T-helper 17 cell (primary cell): ENCODE data around the gene RASSF8. TPM values are rescaled to one million over a fixed set of nuclear protein-coding genes. Genes with fewer than 3 reads are reported as not detected.

ENCODE experiments used
- ATAC-seq: fragments of 150-1000 bp; cut with Tn5 transposase; 2 replicates; pipeline ENCODE4 v1.10.0; 2021; ENCODE audit warnings: mild to moderate bottlenecking, moderate library complexity
- DNase-seq, 3 donors: peaks; one replicate each; pipeline versions ENCODE4 v3.0.0 to v3.0.0-alpha.2; 2020 to 2021
- H3K9me3 ChIP-seq: one replicate; pipeline ENCODE4 v1.7.0; 2013; ENCODE audit warnings: low read length, mild to moderate bottlenecking; ENCODE audit not compliant: control insufficient read depth, poor library complexity, severe bottlenecking
- H3K27ac Mint-ChIP-seq: one replicate; pipeline ENCODE4 v1.8.0; 2022; ENCODE audit warnings: mild to moderate bottlenecking, moderate library complexity, mixed read lengths
- H3K27me3 Mint-ChIP-seq: one replicate; pipeline ENCODE4 v1.8.0; 2022; ENCODE audit warnings: mixed read lengths
- H3K36me3 Mint-ChIP-seq: one replicate; pipeline ENCODE4 v1.8.0; 2022; ENCODE audit warnings: low read depth, mixed read lengths
- H3K4me1 Mint-ChIP-seq: one replicate; pipeline ENCODE4 v1.8.0; 2022; ENCODE audit warnings: mild to moderate bottlenecking, mixed read lengths
- H3K4me3 Mint-ChIP-seq: one replicate; pipeline ENCODE4 v1.8.0; 2022; ENCODE audit warnings: mild to moderate bottlenecking, moderate library complexity, mixed read lengths
- total RNA-seq, 4 donors: library from RNA in 2 of 4; stranded (reverse) in 2 of 4; gene quantifications; one replicate each; pipeline ENCODE4 v1.2.3 and lab custom pipeline; 2022 to 2026

Gene RASSF8
- total RNA-seq, 2 donors from 2014 or later, result 0.05 TPM; not detected in 1

GRCh38 chr12:26010293-26010821 lies 51.9 kb downstream of the RASSF8 start:
- Mint-ChIP-seq H3K4me3 (no peak overlapping the region), H3K27ac (no peak overlapping the region), H3K36me3 (no peaks in the 10 kb centered on the region), H3K4me1 (peaks cover 3% of the 10 kb centered on the region), H3K27me3 (peaks cover 6% of the 10 kb centered on the region)
- no peaks in the 10 kb centered on the region for H3K9me3 ChIP-seq
- no peak for ATAC-seq
- no peak for DNase-seq

- Mint-ChIP-seq H3K36me3 (no peaks in the 10 kb centered on the region), H3K4me1 (peaks cover 3% of the 10 kb centered on the region), H3K27ac (no peak overlapping the region), H3K4me3 (no peak overlapping the region), H3K27me3 (peaks cover 12% of the 10 kb centered on the region)
- no peaks in the 10 kb centered on the region for H3K9me3 ChIP-seq
- DNase-seq (no peak), ATAC-seq (no peak)
Observed at GRCh38 chr12:26011099-26011498, 52.6 kb downstream of the RASSF8 start.

GRCh38 chr12:26014085-26014484 lies 55.6 kb downstream of the RASSF8 start:
- H3K9me3 ChIP-seq, result no peaks in the 10 kb centered on the region
- Mint-ChIP-seq H3K4me1 (peaks cover 3% of the 10 kb centered on the region), H3K27ac (no peak overlapping the region), H3K27me3 (peaks cover 12% of the 10 kb centered on the region), H3K4me3 (no peak overlapping the region), H3K36me3 (no peaks in the 10 kb centered on the region)
- DNase-seq, result no peak
- ATAC-seq, result no peak

GRCh38 chr12:26016516-26016915 lies 58.0 kb downstream of the RASSF8 start:
- Mint-ChIP-seq H3K36me3 (no peaks in the 10 kb centered on the region), H3K4me1 (no peaks in the 10 kb centered on the region), H3K4me3 (no peak overlapping the region), H3K27me3 (peaks cover 18% of the 10 kb centered on the region), H3K27ac (no peak overlapping the region)
- no peak for ATAC-seq
- H3K9me3 ChIP-seq, result no peaks in the 10 kb centered on the region
- no peak for DNase-seq

GRCh38 chr12:26017484-26018211 lies 59.2 kb downstream of the RASSF8 start:
- ATAC-seq (no peak), DNase-seq (no peak)
- Mint-ChIP-seq H3K4me1 (no peaks in the 10 kb centered on the region), H3K4me3 (no peak overlapping the region), H3K27ac (no peak overlapping the region), H3K27me3 (peaks cover 28% of the 10 kb centered on the region), H3K36me3 (peaks cover 5% of the 10 kb centered on the region)
- no peaks in the 10 kb centered on the region for H3K9me3 ChIP-seq

- H3K27ac Mint-ChIP-seq, result no peak overlapping the region
- no peaks in the 10 kb centered on the region for H3K9me3 ChIP-seq
- H3K27me3 Mint-ChIP-seq, result peaks cover 33% of the 10 kb centered on the region
- no peaks in the 10 kb centered on the region for H3K4me1 Mint-ChIP-seq
- H3K4me3 Mint-ChIP-seq, result no peak overlapping the region
- ATAC-seq (no peak), DNase-seq (no peak)
- peaks cover 7% of the 10 kb centered on the region for H3K36me3 Mint-ChIP-seq
Observed at GRCh38 chr12:26018926-26019325, 60.4 kb downstream of the RASSF8 start.

- peaks cover 7% of the 10 kb centered on the region for H3K36me3 Mint-ChIP-seq
- no peaks in the 10 kb centered on the region for H3K9me3 ChIP-seq
- H3K4me3 Mint-ChIP-seq, result no peak overlapping the region
- H3K27me3 Mint-ChIP-seq, result peaks cover 25% of the 10 kb centered on the region
- no peaks in the 10 kb centered on the region for H3K4me1 Mint-ChIP-seq
- no peak for DNase-seq
- ATAC-seq, result no peak
- no peak overlapping the region for H3K27ac Mint-ChIP-seq
Observed at GRCh38 chr12:26021534-26021933, 63.1 kb downstream of the RASSF8 start.

GRCh38 chr12:26022043-26022442 lies 63.6 kb downstream of the RASSF8 start:
- no peak for ATAC-seq
- no peaks in the 10 kb centered on the region for H3K9me3 ChIP-seq
- Mint-ChIP-seq H3K36me3 (peaks cover 7% of the 10 kb centered on the region), H3K27ac (no peak overlapping the region), H3K27me3 (peaks cover 25% of the 10 kb centered on the region), H3K4me1 (no peaks in the 10 kb centered on the region), H3K4me3 (no peak overlapping the region)
- DNase-seq, result no peak

- DNase-seq, result no peak
- H3K36me3 Mint-ChIP-seq, result peaks cover 7% of the 10 kb centered on the region
- H3K27ac Mint-ChIP-seq, result no peak overlapping the region
- H3K4me3 Mint-ChIP-seq, result no peak overlapping the region
- H3K9me3 ChIP-seq, result no peaks in the 10 kb centered on the region
- ATAC-seq, result no peak
- peaks cover 2% of the 10 kb centered on the region for H3K4me1 Mint-ChIP-seq
- H3K27me3 Mint-ChIP-seq, result peaks cover 28% of the 10 kb centered on the region
Observed at GRCh38 chr12:26026713-26027112, 68.2 kb downstream of the RASSF8 start.

- no peaks in the 10 kb centered on the region for H3K9me3 ChIP-seq
- DNase-seq (no peak), ATAC-seq (no peak)
- Mint-ChIP-seq H3K4me1 (peaks cover 2% of the 10 kb centered on the region), H3K36me3 (peaks cover 2% of the 10 kb centered on the region), H3K4me3 (no peak overlapping the region), H3K27ac (no peak overlapping the region), H3K27me3 (peaks cover 21% of the 10 kb centered on the region)
Observed at GRCh38 chr12:26027401-26027800, 68.9 kb downstream of the RASSF8 start.

GRCh38 chr12:26028953-26029735 lies 70.7 kb downstream of the RASSF8 start:
- H3K27ac Mint-ChIP-seq, result no peak overlapping the region
- H3K9me3 ChIP-seq, result no peaks in the 10 kb centered on the region
- no peak overlapping the region for H3K4me3 Mint-ChIP-seq
- H3K4me1 Mint-ChIP-seq, result peaks cover 6% of the 10 kb centered on the region
- peaks cover 15% of the 10 kb centered on the region for H3K27me3 Mint-ChIP-seq
- no peak for ATAC-seq
- no peak for DNase-seq
- no peaks in the 10 kb centered on the region for H3K36me3 Mint-ChIP-seq

- DNase-seq (no peak), ATAC-seq (no peak)
- H3K4me1 Mint-ChIP-seq, result peaks cover 6% of the 10 kb centered on the region
- H3K27me3 Mint-ChIP-seq, result peaks cover 15% of the 10 kb centered on the region
- no peaks in the 10 kb centered on the region for H3K36me3 Mint-ChIP-seq
- H3K27ac Mint-ChIP-seq, result no peak overlapping the region
- H3K9me3 ChIP-seq, result no peaks in the 10 kb centered on the region
- H3K4me3 Mint-ChIP-seq, result no peak overlapping the region
Observed at GRCh38 chr12:26029736-26030022, 71.2 kb downstream of the RASSF8 start.

GRCh38 chr12:26030371-26030770 lies 71.9 kb downstream of the RASSF8 start:
- no peaks in the 10 kb centered on the region for H3K9me3 ChIP-seq
- peaks cover 6% of the 10 kb centered on the region for H3K4me1 Mint-ChIP-seq
- no peak overlapping the region for H3K4me3 Mint-ChIP-seq
- H3K27me3 Mint-ChIP-seq, result peaks cover 15% of the 10 kb centered on the region
- no peak overlapping the region for H3K27ac Mint-ChIP-seq
- no peak for DNase-seq
- ATAC-seq, result no peak
- no peaks in the 10 kb centered on the region for H3K36me3 Mint-ChIP-seq
